ENCODE measurements around the gene ALKBH6. TPM values are rescaled to one million over a fixed set of nuclear protein-coding genes. Genes with fewer than 3 reads are reported as not detected.

The ALKBH6 gene
- total and polyA plus RNA-seq, 2 experiments from 2014 or later: 33.6 to 51.4 TPM

GRCh38 chr19:36031308-36031707 lies 17.3 kb upstream of the ALKBH6 start (continued):
- TF ChIP-seq CTCF (conservative IDR thresholded peaks at IDR 0.05; ENCODE audit: low read depth in 2 of 2) (no peak), CREB1 (CRISPR knock-in tag; IDR thresholded peaks at IDR 0.05; ENCODE audit: low read depth) (no peak), POLR2AphosphoS5 (IDR thresholded peaks at IDR 0.05; ENCODE audit: low read depth) (no peak), STAT1 (IDR thresholded peaks at IDR 0.05; ENCODE audit: unreplicated experiment) (no peak)

GRCh38 chr19:36030264-36031148 lies 16.5 kb upstream of the ALKBH6 start:
- peaks cover 6% of the 10 kb centered on the region; the same call in 1 of the 2 replicates for H3K4me1 ChIP-seq (ENCODE audit: insufficient read depth)
- H3K4me3 ChIP-seq: no peak overlapping the region
- Mint-ChIP-seq H3K4me3 (no peak overlapping the region), H3K4me1 (peaks cover 2% of the 10 kb centered on the region; the same call in 1 of the 3 replicates), H3K9me3 (no peaks in the 10 kb centered on the region), H3K36me3 (ENCODE audit: low read depth) (peaks cover 4% of the 10 kb centered on the region; the same call in 2 of the 3 replicates), H3K27ac (no peak overlapping the region), H3K27me3 (ENCODE audit: insufficient read depth, low read depth, poor library complexity) (peaks cover 20% of the 10 kb centered on the region)
- H3K9me2 ChIP-seq (ENCODE audit: insufficient read depth): no peaks in the 10 kb centered on the region
- ATAC-seq (no peak), DNase-seq (ENCODE audit: low spot score) (peak; percentile 29)
- H3K36me3 ChIP-seq (ENCODE audit: insufficient read depth): no peaks in the 10 kb centered on the region
- H3F3A ChIP-seq (replicated peaks; ENCODE audit: low read depth): 0 out of 2 replicates have a peak, but pooled peaks cover 3% of the 10 kb centered on the region
- no peaks in the 10 kb centered on the region for H3K79me2 ChIP-seq (replicated peaks; ENCODE audit: insufficient read depth)
- H2AFZ ChIP-seq: no peak overlapping the region
- H3K4me2 ChIP-seq: no peak overlapping the region
- no peak overlapping the region for H3K27ac ChIP-seq (ENCODE audit: low read depth)
- no peaks in the 10 kb centered on the region for H3K27me3 ChIP-seq (ENCODE audit: insufficient read depth)
- no peaks in the 10 kb centered on the region; the same call in 1 of the 2 replicates for H4K20me1 ChIP-seq (replicated peaks; ENCODE audit: insufficient read depth)
- TF ChIP-seq EZH2 (IDR thresholded peaks at IDR 0.05; ENCODE audit: low read depth, unreplicated experiment) (no peak), CTCF (conservative IDR thresholded peaks at IDR 0.05; ENCODE audit: low read depth in 2 of 2) (peak in 1 of 2 experiments; percentile 19; a peak in 2 of 4 replicates)

DNA sequence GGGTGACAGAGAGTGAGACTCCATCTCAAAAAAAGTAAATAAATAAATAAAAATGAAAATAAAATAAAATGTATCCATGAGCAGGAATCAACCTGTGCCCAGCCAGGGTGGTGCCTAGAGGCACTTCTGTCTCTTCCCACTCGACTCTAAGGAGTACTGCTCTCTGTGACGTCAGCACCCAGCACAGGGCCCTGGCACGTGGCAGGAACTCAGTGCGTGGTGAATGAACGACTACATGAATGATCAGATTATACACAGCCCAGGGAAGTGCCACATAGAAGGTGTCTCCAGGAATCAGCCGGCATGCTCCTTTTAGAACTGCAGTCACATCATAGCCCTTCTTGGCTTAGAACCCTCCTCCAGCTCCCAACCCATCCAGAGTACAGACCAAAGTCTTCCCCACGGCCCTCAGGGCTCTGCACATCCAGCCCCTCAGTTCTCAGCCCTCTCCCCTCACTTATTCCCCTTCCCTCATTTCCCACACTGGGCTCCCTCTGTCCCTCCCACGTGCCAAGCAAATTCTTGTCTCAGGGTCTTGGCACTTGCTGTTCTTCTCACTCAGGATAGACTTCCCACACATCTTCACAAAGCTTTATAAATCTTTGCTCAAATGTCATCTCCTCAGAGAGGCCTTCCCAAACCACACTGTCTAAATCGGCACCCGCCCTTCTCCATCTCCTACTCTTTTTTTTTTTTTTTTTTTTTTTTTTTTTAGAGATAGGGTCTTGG lies 14.5 kb upstream of the ALKBH6 start:
- no peak for ATAC-seq
- DNase-seq (ENCODE audit: low spot score): no peak
- H3K27ac Mint-ChIP-seq: no peak overlapping the region
- TF ChIP-seq STAT1 (IDR thresholded peaks at IDR 0.05; ENCODE audit: unreplicated experiment) (no peak), NANOG (IDR thresholded peaks at IDR 0.05; ENCODE audit: borderline replicate concordance) (no peak), POLR2AphosphoS5 (IDR thresholded peaks at IDR 0.05; ENCODE audit: low read depth) (no peak), ZNF114 (CRISPR knock-in tag; IDR thresholded peaks at IDR 0.05) (no peak), EZH2phosphoT487 (IDR thresholded peaks at IDR 0.05; ENCODE audit: unreplicated experiment) (no peak), CREB1 (CRISPR knock-in tag; IDR thresholded peaks at IDR 0.05; ENCODE audit: low read depth) (no peak), JUNB (IDR thresholded peaks at IDR 0.05; ENCODE audit: unreplicated experiment) (no peak)
- TF ChIP-seq, protein P1, sequence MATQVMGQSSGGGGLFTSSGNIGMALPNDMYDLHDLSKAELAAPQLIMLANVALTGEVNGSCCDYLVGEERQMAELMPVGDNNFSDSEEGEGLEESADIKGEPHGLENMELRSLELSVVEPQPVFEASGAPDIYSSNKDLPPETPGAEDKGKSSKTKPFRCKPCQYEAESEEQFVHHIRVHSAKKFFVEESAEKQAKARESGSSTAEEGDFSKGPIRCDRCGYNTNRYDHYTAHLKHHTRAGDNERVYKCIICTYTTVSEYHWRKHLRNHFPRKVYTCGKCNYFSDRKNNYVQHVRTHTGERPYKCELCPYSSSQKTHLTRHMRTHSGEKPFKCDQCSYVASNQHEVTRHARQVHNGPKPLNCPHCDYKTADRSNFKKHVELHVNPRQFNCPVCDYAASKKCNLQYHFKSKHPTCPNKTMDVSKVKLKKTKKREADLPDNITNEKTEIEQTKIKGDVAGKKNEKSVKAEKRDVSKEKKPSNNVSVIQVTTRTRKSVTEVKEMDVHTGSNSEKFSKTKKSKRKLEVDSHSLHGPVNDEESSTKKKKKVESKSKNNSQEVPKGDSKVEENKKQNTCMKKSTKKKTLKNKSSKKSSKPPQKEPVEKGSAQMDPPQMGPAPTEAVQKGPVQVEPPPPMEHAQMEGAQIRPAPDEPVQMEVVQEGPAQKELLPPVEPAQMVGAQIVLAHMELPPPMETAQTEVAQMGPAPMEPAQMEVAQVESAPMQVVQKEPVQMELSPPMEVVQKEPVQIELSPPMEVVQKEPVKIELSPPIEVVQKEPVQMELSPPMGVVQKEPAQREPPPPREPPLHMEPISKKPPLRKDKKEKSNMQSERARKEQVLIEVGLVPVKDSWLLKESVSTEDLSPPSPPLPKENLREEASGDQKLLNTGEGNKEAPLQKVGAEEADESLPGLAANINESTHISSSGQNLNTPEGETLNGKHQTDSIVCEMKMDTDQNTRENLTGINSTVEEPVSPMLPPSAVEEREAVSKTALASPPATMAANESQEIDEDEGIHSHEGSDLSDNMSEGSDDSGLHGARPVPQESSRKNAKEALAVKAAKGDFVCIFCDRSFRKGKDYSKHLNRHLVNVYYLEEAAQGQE (IDR thresholded peaks at IDR 0.05; ENCODE audit: unreplicated experiment): no peak

More for the DNA sequence above, 14.5 kb upstream of the ALKBH6 start:
- H3K4me3 Mint-ChIP-seq: no peak overlapping the region
- H3K27me3 ChIP-seq (ENCODE audit: insufficient read depth): no peaks in the 10 kb centered on the region
- H3K9me2 ChIP-seq (ENCODE audit: insufficient read depth): no peaks in the 10 kb centered on the region
- H3K4me1 Mint-ChIP-seq: peaks cover 2% of the 10 kb centered on the region; the same call in 1 of the 3 replicates
- peaks cover 10% of the 10 kb centered on the region for H3K36me3 Mint-ChIP-seq (ENCODE audit: low read depth)
- H3K27ac ChIP-seq (ENCODE audit: low read depth): no peak overlapping the region
- no peaks in the 10 kb centered on the region; the same call in none of the 2 replicates for H4K20me1 ChIP-seq (replicated peaks; ENCODE audit: insufficient read depth)
- 0 out of 2 replicates have a peak, but pooled peaks cover 3% of the 10 kb centered on the region for H3F3A ChIP-seq (replicated peaks; ENCODE audit: low read depth)
- H3K4me1 ChIP-seq (ENCODE audit: insufficient read depth): peaks cover 5% of the 10 kb centered on the region; the same call in 1 of the 2 replicates
- no peaks in the 10 kb centered on the region for H3K79me2 ChIP-seq (replicated peaks; ENCODE audit: insufficient read depth)
- H3K36me3 ChIP-seq (ENCODE audit: insufficient read depth): no peaks in the 10 kb centered on the region
- no peak overlapping the region for H3K4me2 ChIP-seq
- peaks cover 11% of the 10 kb centered on the region for H3K27me3 Mint-ChIP-seq (ENCODE audit: insufficient read depth, low read depth, poor library complexity)
- H2AFZ ChIP-seq: no peak overlapping the region
- H3K4me3 ChIP-seq: no peak overlapping the region
- H3K9me3 Mint-ChIP-seq: no peaks in the 10 kb centered on the region
